ENCODE measurements around the gene COL8A2. TPM values are rescaled to one million over a fixed set of nuclear protein-coding genes. Genes with fewer than 3 reads are reported as not detected.

COL8A2 gene
- total RNA-seq, 2 donors from 2014 or later = 1.3 to 1.6 TPM

DNA sequence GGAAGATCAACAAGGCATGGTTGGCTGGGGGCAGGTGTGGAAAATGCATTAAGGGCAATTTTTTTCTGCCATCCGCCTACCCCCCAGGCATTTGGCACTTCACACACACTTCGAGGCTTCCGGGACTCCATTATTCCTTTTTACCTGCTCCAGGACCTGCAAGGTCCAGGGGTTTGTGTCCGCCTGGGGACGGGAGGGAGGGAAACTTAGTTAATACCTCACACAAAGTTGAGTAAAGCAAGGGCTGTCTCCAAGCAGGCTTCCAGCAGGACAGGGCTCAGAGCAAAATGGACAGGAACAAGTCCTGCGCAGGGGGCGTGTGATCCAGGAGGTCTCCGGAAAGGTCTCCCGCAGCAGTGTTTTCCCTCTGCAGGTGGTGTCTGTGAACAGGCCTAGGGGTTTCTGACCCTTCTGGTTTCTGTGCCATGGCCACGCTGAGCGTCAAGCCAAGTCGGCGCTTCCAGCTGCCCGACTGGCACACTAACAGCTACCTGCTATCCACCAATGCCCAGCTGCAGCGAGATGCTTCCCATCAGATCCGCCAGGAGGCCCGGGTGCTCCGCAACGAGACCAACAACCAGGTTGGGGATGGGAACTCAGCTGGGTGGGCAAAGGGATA, 40.4 kb downstream of the COL8A2 start:
- intact Hi-C loops (cut with DNase I) = no loop called here
- H3K36me3 ChIP-seq (replicated peaks in 1 of 2; ENCODE audit: insufficient read depth in 1 of 2, low read depth in 2 of 2) = no peaks in the 10 kb centered on the region
- peak in 2 of 3 donors; percentile 29 to 53 for TF ChIP-seq POLR2A (IDR thresholded peaks at IDR 0.05)
- TF ChIP-seq, protein P1, sequence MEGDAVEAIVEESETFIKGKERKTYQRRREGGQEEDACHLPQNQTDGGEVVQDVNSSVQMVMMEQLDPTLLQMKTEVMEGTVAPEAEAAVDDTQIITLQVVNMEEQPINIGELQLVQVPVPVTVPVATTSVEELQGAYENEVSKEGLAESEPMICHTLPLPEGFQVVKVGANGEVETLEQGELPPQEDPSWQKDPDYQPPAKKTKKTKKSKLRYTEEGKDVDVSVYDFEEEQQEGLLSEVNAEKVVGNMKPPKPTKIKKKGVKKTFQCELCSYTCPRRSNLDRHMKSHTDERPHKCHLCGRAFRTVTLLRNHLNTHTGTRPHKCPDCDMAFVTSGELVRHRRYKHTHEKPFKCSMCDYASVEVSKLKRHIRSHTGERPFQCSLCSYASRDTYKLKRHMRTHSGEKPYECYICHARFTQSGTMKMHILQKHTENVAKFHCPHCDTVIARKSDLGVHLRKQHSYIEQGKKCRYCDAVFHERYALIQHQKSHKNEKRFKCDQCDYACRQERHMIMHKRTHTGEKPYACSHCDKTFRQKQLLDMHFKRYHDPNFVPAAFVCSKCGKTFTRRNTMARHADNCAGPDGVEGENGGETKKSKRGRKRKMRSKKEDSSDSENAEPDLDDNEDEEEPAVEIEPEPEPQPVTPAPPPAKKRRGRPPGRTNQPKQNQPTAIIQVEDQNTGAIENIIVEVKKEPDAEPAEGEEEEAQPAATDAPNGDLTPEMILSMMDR (IDR thresholded peaks at IDR 0.05) = peak in 4 of 7 experiments; percentile 19 to 34 (median 32)
- peaks cover 25% of the 10 kb centered on the region for H3K4me1 ChIP-seq
- H3K27ac ChIP-seq = peak overlapping the region; percentile 30 to 76 (median 69)
- ATAC-seq (peak; percentile 15), DNase-seq (peak; percentile 41 to 62 (median 55))
- 7 to 26% methylated on average over 9 to 19 of the region's 19 CpGs for WGBS, 2 donors
- no peaks in the 10 kb centered on the region for H3K9me3 ChIP-seq
- H3K4me3 ChIP-seq = peak overlapping the region; percentile 27 to 38
- H3K27me3 ChIP-seq = no peaks in the 10 kb centered on the region

GRCh38 chr1:36083635-36084496, 41.2 kb downstream of the COL8A2 start, which contains the start of gene TEKT2:
Gene TEKT2 (plus strand): TSS chr1:36084094. CDS start chr1:36084922, 828 bp downstream.
- Histone ChIP-seq H3K4me1 (peaks cover 20% of the 10 kb centered on the region), H3K4me3 (peak within 1 kb of the TSS; percentile 27 to 38), H3K27ac (peak within 1 kb of the TSS; percentile 30 to 76 (median 69)), H3K36me3 (replicated peaks in 1 of 2; ENCODE audit: insufficient read depth in 1 of 2, low read depth in 2 of 2) (no peaks in the 10 kb centered on the region), H3K9me3 (no peaks in the 10 kb centered on the region), H3K27me3 (no peaks in the 10 kb centered on the region)
- peak in 1 of 3 donors; percentile 39 for TF ChIP-seq POLR2A (IDR thresholded peaks at IDR 0.05)
- TF ChIP-seq, protein P1 (IDR thresholded peaks at IDR 0.05) = no peak
- 12 to 28% methylated on average over 27 to 59 of the region's 59 CpGs for WGBS, 2 donors
- ATAC-seq (peak; percentile 37), DNase-seq (peak; percentile 52 to 67 (median 58))
- intact Hi-C loops (cut with DNase I) = no loop called here

DNA sequence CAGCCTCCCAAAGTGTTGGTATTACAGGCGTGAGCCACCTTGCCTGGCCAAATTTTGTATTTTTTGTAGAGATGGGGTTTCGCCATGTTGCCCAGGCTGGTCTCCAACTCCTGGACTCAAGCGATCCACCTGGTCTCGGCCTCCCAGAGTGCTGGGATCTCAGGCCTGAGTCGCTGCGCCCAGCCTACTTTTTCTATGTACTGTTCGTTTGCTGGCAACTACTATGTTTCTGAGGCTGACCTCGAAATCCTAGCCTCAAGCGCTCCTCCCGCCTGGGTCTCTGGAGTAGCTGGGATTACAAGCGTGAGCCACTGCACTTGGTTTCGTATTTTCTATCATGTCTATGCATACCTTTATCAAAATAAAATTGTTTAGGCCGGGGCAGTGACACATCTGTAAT, 41.8 kb downstream of the COL8A2 start:
- WGBS, 2 donors = 85 to 87% methylated on average over 12 to 13 of the region's 13 CpGs
- intact Hi-C loops (cut with DNase I) = no loop called here
- no peak for ATAC-seq

DNA sequence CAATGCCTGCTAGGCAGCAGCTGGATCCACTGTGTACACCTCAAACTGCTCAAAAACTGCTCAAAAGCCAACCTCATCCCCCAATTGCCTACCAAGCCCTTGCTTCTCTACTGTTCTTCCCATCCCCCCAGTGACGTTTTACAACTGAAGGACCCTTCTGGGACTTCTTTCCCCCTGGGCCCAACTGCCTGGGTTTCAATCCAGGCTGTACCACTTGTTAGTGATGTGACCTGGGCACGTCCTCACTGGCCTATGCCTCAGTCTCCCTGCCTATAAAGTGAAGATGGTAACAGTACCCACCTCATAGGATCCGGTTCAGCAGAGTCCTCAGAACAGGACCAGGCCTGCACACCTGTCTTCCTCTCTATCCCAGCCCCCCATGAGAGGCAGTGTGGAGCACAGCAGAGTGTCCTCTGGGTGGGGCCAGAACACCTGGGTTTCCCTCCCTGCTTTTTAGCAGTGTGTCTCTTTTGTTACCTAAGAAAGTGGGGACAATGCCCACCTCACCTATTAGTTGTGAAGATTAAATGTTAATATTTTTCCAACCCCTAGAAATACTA, 43.0 kb downstream of the COL8A2 start:
- intact Hi-C loops (cut with DNase I) = no loop called here
- TF ChIP-seq, protein P1 (IDR thresholded peaks at IDR 0.05) = no peak
- no peak for TF ChIP-seq POLR2A (IDR thresholded peaks at IDR 0.05)
- 60 to 61% methylated on average over 3 of the region's 3 CpGs for WGBS, 2 donors
- Histone ChIP-seq H3K4me1 (peaks cover 15% of the 10 kb centered on the region), H3K9me3 (no peaks in the 10 kb centered on the region), H3K27me3 (no peaks in the 10 kb centered on the region), H3K4me3 (no peak overlapping the region), H3K36me3 (replicated peaks in 1 of 2; ENCODE audit: insufficient read depth in 1 of 2, low read depth in 2 of 2) (no peaks in the 10 kb centered on the region), H3K27ac (no peak overlapping the region)
- no peak for ATAC-seq
- DNase-seq = no peak

More for the DNA sequence above, 41.8 kb downstream of the COL8A2 start:
- no peaks in the 10 kb centered on the region for H3K27me3 ChIP-seq
- H3K4me1 ChIP-seq = peaks cover 17% of the 10 kb centered on the region
- DNase-seq = no peak
- H3K4me3 ChIP-seq = no peak overlapping the region
- no peak overlapping the region for H3K27ac ChIP-seq
- no peaks in the 10 kb centered on the region for H3K9me3 ChIP-seq
- no peak for TF ChIP-seq POLR2A (IDR thresholded peaks at IDR 0.05)
- TF ChIP-seq, protein P1 (IDR thresholded peaks at IDR 0.05) = no peak
- no peaks in the 10 kb centered on the region for H3K36me3 ChIP-seq (replicated peaks in 1 of 2; ENCODE audit: insufficient read depth in 1 of 2, low read depth in 2 of 2)

All from body of pancreas (tissue), 4 donors.